ENCODE results near the gene PLXNA2.

PLXNA2 gene

DNA sequence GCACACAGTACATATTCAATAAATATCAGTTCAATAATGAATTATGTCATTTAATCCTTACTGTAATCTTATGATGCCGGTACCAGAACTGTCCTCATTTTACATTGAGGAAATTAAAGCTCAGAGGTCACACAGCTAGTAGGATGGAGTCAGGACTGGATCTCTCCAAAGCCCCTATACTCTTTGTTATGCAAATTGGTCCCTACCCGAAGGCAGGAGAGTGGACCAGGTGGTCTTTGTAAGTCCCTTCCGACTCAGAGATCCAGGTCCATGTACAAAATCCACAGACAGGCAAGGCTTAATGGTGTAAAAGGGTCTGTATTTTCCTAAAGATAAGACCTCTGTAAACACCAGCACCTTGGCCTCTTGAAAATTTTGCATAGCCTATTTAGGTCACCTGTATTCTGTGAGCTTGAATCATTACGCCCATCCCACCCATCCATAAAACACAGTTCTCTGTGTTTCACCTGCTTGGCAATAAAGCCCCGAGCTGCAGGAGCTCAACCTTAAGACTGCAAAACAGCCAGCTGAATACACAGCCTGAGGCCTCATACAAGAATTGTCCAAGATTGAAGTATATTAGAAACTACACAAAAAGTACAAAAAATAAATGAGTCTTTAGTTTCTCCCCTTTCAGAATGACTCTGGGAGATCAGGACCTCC is 41.7 kb downstream of the PLXNA2 start:
- DNase-seq = no peak

DNA sequence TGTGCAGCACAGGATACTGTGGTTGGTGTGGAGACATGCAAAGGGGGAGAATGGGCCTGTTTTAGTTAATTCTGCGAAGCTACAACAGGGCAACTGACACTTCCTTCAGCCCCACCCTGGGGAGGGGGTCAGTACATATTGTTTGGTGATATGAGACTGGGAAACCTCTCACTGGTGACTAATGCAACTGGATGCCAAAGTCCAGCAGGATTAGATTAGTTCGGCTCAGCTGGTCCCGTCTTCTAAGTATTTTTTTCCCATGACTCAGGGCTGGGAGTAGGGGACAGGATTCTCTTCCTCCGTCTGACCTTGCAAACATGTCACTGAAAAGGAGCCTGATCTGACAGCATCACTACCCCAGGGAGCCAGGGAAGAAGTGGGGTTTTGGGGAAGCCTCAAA is 43.0 kb downstream of the PLXNA2 start:
- DNase-seq = peak in 1 of 2 experiments; percentile 38

DNA sequence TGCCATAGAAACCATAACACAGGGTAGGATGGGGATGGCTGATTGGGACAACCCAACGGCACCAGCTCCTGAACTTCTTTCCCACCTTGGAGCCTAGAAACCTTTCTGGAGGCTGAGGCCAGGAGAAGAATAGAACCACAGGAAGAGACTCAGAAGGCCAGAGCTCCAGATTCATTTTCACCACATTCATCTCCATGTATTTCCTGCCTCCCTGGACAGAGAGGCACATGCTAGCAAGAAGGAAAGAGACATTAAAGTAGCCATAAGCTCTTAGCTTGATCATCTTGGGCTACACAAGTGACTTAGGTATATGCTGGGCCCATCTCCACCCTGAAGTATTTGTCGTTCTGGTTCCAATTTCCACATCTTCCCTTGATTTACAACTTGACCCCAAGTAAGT is 44.1 kb downstream of the PLXNA2 start:
- no peak for DNase-seq

DNA sequence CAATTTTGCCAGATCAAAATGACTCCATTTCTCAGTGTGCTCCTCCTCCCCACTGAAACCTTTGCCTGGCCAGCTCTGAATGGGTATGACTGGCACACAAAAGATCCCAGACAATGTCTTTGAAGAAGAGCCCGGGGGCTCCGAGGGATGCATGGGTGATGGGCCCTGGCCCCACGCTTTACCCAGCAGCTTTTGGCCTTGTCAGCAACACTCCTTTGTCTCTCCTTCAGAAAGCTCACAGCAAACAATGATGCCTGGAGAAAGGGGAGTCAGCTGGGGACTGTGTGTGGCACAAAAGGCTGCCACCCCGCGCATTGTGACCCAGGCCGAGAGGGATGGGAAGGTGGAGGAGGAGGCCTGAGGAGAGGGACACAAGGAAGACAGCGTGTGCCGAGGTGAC is 45.9 kb downstream of the PLXNA2 start:
- no peak for DNase-seq

DNA sequence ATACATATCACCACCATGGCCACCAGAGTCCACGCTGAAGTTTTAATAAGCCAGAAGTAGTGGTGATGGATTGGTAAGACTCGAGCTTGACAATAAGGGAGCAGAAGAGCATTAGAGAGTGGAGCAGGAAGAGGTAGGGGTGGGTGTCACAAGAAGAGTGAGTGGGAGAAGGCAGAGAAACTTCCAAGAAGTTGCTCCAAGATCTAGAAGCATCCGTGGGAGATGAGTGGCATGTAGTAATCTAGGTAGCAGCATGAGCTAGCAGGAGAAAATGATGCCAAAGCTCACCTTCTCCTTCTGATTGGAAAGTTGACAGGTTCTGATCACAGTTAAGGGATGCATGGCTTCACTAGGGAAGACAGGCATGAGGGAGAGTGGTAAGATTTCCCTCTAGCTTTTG is 49.2 kb downstream of the PLXNA2 start:
- DNase-seq = no peak

DNA sequence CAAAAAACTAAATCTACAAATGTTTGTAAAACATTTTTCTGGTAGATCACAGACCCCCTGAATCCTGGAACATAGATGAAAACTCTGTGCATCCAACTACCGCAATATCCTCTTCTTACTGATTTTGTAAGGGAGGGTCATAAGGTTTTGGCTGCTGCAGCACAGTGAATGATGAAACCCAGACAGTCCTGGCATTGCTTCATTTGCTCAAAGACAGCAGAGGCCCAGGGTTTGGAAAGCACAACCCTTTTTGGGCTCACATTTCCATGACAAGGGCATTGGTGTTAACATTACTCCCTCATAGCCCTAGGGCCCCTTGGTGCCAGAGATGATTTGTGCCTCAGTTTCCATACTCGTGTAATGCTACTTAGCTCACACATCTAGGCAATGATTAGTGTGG is 51.2 kb downstream of the PLXNA2 start:
- DNase-seq = no peak

DNA sequence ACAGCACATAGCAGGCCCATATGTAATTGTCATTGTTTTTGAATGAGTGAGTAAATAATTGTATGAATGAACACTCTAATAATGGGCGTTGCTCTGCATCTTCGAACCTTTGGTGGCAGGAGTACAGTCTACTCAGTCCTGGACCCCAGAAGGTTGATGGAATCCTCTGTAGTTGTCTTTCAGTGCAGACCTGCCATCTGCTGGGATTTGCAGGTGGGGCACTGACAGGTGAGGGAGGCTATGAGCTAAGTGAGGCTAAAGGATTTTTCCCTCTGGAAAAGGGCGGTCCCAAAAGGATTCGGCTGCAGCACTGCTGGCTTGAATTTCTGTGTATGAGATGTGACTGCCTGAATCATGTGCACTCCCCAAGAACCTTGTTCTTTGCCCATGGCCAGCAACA is 53.4 kb downstream of the PLXNA2 start:
- DNase-seq = no peak

DNA sequence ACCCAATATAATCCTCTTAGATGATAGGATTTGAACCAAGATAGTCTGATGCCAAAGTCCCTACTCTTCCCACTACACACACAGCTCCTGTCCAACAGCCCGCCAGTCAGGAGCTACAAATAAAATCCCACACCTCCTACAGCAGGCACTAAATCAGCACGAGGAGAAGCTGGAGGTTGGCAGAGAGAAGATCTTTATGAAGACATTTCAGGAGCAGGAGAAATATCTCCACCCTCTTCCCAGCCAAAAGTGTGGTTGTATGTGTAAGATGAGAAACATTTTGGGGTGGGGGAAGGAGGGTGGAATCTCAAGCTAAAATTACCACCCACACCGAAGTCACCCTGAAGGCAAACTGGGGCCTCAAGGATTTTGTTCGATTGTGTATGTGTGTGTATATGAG is 54.5 kb downstream of the PLXNA2 start:
- no peak for DNase-seq

DNA sequence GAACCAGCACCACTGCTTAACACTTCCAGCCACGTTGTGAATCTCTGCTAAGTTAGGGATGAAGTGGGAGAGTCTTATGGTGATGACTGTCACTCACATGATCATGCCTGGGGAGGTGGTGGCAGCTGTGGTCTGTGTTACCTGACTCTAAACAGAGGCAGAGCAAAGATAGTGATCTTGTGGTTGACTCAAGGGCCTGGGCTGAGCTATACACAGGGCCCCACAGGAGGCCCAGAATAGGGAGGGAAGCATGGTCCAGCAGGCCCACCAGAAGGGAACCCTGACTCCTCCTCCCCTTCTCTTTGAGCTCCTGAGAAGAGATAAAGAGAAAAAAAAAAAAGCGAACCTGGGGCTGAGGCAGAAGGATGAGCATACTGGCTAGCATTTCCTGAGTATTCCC is 55.0 kb downstream of the PLXNA2 start:
- DNase-seq = no peak

DNA sequence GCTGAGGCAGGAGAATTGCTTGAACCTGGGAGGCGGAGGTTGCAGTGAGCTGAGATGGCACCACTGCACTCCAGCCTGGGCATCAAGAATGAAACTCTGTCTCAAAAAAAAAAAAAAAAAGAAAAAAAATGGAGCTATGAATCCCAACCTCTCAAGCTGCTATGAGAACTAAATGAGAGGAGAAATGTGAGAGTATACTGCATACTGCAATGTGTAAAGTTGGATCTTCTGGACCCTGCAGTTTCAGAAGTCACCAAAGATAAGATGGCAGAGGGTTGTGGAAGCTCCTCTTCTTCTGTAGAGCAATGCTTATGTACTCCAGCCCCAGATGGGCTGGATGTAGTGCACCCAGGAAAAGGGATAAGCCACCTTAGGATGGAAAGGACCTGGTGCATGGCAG is 55.6 kb downstream of the PLXNA2 start:
- DNase-seq = no peak

DNA sequence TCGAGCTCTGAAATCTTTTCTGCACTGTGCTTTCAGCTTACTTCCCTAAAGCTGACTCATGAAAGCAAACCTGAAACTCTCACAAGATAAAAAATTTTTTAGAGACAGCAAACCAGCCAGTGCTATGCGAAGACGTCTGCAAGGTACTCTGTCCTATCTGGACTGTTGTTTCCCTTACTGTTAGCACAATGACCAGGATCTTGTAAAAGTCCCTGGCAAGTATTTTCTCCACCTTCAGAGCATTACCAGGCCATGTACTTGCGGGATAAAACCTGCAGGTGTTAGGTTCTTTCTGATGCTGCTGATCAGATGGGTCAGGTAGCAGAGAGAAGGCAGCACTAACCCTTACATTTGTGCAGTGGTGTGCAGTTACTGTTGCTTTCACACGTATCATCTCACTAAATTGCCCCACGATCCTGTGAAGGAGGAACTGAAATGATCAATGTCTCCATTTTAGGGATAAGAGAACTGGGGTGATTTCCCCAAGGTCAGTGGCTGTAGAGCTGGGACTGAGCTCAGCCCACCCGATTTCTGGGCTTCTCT is 56.6 kb downstream of the PLXNA2 start:
- DNase-seq = no peak

DNA sequence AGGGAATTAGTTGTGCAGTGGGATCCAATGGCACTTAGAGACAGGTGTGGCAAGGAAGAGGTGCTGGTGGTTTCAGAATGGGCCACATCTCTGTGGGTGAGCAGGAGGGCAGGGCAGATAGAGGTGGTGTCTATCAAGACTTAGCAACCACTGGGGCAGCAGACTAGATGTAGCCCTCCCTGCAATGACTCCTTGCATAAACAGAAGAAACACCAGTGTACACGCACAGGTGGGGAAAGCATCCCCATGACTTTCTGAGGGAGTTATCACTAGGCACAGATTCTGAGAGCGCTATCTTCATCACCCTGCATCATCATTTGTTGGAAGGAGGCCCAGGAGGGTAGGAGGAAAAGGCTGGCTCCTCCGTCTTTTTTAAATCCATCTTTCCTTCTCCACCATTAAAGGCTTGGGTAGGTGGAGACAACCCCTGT is 58.4 kb downstream of the PLXNA2 start:
- DNase-seq = no peak

DNA sequence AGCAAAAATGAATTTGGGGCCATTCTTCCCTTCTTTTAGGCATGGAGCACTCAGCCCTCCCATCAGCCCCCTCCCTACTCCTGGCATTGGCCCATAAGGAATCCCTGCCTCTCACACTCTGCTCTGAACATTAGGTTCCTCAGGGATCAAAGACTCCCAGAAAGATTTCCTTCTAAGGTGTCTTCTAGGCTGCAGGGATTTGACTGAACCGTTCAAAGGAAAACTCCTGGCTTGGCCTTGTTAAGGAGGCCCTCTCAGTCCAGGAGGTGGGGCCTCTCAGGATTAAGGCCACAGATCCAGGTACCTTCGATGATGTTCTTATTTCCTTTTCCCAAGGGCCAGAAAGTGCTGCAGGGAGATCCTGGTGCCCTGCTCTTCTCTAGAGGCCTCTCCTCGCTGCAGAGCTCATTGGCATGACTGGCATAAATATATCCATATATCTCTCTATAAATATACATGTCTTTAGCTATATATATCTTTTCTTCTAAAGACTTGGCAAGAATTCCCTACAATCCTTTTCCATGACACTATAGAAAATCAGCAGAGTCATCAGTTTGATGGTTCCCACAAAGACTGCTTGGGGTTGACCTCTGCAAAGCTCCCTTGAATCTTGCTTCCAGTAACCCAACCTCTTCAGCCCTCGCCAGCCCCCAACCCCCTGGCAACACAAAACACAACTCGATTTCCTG is 59.1 kb downstream of the PLXNA2 start:
- no peak for DNase-seq

DNA sequence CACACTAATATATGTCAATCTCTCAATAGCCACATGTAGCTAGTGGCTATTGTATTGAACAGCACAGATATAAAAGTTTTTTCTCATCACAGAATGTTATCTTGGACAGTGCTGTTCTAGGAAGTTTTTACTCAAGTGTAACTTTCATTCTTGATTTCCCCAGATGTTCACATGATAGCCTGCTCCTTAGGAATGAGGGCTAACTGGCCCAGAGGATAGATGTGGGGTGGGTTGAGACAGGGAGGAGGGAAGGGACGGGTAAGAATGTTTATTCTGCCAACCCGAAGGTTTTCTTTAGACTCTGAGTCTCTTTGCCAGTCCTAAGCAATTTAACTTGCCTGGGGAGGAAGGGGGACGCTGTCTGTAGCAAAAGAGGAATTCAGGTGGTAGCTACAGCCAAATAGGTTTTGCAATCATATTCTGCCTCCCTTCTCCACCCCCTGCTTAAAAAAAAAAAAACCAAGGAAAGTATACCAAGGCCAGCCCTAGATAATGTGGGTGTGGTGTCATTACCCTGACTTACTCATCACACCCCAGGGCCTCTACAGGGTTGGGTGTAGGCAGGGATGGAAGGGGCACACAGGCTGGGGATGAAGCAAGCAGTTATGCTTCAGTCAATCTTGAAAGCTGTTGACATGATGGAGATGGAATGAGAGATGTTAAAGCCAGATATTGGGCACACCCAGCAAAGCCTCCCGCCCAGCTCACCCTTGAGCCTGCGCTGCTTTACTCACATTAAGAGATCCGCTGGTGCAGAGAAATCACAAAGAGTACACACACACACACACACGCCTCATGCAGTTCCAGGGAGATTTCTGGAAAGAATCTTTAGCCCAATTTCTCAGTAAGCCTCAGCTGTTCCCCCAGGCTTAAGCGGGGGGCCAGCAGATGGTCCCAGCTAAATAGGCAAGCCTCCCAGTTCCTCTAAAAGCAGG is 59.9 kb downstream of the PLXNA2 start:
- peak in 1 of 2 experiments; percentile 35 for DNase-seq

DNA sequence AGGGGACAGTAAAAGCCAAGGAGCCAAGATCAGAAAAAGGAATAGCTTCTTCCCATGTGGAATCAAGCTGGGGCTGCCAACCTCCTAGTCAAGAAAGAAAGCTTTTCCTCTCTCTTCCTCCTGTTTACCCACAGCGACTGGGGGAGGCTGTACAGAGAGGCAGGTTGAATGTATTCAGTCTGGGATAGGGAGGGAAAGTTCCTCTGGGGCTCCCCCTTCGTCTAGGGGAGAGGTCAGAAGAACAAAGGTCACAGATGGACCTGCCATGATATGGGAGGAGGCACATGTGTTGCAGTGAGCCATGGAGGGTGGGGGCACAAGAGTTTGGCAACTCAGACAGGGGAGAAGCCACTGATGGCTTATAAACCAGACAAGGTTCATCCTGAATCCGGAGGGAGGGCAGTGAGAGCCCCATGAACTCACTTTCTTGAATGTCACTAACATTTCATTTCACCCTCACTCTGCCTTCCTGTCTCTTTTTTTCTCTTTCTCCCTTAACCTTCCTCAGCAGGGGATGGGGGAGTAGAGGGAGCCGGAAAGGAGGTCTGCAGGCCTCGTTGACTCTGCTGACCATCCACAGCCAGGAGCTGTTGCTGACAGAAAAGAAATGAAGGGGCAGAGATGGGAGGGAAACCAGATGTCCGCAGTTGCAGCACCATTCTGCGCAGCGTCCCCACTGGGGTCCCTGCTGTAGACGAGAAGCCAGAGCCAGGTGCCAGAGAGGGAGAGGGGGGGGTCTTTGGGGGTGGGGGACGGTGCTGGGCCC is 61.1 kb downstream of the PLXNA2 start:
- no peak for DNase-seq

DNA sequence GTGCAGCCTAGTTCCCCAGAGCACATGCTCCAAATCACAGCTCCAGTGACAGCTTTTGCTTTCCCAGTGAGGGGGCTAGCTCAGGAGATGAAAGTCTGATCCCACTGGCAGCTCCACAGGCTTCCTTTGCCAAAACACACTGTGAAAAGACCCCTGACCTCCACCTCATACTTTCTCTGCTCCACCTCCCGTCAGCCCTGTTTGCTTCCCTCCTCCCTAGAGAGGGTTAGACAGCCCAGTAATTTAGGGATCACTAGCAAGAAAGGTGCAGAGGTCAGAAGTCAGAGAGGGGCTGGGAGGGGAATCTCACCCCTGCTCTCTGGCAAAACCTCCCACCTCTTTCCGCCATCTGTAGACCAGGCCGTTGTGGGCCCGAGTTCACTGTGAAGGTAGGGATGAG is 62.8 kb downstream of the PLXNA2 start:
- no peak for DNase-seq

DNA sequence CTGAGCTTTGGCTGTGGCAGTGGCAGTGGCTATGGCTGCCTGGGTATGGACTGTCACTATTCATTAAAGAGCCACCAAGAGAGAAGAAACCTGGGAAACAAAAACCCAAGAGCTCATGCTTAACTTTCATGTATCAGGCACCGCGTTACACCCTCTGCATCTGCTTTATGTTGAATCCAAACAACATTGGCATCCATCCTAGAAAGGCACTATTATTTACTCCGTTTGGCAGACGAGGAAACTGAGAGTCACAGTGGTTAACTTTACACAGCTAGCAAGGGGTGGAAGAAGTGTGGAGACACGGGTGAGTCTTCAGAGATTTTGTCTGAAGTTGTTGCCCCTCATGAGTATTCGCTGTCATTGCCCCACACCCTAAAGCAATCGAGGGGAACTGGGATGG is 63.8 kb downstream of the PLXNA2 start:
- DNase-seq = no peak

DNA sequence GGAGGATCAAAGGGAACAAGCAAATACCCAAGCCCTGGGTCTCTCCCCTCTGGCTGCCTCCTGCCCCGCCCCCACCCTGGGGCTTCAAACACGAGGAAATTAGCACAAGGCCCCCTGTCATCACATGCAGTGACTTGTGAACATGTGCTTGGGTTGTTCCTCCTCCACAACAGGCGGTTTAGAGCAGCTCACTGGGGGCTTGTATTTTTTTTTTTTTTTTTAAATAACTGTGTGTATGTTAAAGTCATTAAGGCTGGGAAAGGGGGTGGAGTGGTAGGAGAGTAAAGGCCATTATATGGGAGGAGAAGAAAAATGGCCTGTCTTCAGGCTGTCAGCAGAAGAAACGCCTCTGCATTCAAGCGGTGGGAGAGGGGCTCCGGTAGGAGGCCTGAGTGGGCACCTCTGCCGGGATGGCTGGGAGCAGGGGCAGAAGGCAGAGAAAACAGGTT is 64.2 kb downstream of the PLXNA2 start:
- DNase-seq = no peak

DNA sequence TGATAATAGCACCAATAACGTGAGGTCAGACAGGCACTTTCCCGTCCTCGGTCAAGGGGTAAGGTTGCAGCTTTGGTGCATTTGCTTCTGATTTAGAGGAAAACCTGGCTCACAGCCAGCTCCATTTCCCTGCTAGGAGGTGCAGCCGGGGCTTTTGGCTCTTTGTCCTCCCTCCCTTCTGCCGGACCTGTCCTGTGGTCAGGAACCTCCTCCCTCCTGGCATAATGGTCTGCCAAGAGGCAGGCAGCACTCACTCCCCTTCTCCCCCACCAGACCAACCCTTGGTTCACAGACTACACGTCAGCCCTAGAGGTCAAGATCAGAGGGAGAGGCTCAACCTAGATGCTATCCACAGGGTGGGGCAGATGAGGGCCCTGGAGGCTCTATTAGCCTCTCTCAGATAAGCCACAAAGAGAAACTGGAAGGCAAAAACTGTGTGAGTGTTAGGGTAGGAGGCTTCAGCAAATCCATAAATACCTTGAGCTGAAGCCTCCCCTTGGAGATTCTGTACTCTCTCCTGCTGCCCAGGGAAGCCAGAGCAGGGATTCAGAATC is 64.8 kb downstream of the PLXNA2 start:
- DNase-seq = no peak

DNA sequence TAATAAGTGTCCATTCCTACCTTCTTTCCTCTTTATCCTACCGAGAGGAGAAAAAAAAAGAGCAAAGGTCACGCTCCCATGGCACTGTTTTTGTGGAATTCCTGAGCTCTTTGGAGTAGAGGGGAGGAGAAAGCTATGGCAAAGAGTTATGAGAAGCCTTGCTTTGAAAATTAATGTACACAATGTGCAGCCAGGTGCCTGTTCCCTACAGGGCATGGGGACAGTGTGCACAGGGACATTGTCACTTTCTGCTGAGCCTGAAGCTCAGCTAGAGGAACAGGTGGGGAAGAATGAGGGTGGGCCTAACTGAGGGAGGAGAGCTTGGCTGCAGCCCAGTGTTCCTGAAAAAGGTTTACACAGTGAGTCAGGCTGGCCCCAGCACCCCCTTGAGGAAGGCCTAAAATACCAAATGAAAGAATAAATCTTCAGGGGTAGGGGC is 66.1 kb downstream of the PLXNA2 start:
- DNase-seq = no peak

DNA sequence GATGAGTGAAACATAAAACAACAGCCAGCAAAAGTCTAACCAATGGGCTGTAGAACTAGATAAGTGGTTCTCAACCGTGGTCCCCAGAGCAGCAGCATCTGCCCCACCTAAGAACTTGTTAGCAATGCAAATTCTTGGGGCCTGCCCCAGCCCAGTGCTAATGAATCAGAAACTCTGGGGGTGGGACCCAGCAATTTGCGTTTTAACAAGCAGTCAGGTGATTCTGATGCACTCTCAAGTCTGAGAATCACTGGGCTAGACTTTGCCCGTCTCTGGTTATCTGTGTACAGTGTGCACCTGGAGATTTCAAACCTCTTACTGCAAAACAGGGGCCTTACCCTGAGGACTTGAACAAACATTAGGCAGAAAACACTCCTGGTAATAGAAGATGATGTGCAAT is 66.5 kb downstream of the PLXNA2 start:
- DNase-seq = no peak

DNA sequence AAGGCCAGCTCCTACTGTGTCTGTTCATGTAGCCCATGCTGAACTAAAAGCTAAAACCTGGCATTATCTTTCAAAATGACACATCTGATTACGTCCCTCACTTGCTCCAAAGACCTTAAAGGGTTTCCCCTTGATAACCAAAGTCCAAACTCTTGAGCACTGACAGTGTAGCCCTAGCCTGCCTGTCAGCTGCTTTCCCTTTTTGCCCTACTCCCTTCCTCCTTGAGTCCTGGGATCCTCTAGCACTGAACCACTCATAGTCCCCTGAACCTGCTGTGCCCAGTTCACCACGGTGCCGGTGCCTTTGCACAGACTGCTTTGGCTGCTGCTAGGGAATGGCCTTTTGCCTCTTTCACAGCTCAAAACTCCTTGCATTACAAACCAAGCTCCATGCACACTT is 67.5 kb downstream of the PLXNA2 start:
- no peak for DNase-seq

Data from SW 1271 (cell line).